Epithelial cell of prostate (primary cell): Measurements from ENCODE around the gene SORCS2.

Source experiments
- DNase-seq: peaks from one replicate; pipeline ENCODE4 v3.0.0-alpha.2; 2011; ENCODE audit warnings: low read depth, low spot score
- H3K27ac ChIP-seq: fragments of 450-650 bp; 2 replicates; pipeline ENCODE4 v1.5.1; 2017; ENCODE audit warnings: mild to moderate bottlenecking

The SORCS2 gene

DNA sequence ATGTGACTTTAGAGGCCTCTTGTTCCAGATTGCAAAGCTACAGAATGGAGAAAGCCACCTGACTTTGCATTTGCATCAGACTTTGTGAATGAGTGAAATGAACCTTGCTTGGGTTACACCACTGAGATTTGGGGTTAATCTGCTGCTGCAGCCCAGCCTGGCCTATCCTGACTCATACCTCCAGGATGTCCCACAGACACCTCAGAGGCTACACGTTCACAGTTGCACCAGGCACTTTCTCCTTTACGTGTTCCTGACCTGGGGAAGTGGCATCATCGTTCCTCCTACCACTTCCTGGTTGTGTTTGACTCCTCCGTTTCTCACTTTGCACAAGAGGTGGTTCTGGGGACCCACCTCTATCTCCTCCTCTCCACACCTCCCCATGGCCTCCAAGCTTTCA, 9.2 kb upstream of the SORCS2 start:
- DNase-seq = no peak
- H3K27ac ChIP-seq = no peak overlapping the region

DNA sequence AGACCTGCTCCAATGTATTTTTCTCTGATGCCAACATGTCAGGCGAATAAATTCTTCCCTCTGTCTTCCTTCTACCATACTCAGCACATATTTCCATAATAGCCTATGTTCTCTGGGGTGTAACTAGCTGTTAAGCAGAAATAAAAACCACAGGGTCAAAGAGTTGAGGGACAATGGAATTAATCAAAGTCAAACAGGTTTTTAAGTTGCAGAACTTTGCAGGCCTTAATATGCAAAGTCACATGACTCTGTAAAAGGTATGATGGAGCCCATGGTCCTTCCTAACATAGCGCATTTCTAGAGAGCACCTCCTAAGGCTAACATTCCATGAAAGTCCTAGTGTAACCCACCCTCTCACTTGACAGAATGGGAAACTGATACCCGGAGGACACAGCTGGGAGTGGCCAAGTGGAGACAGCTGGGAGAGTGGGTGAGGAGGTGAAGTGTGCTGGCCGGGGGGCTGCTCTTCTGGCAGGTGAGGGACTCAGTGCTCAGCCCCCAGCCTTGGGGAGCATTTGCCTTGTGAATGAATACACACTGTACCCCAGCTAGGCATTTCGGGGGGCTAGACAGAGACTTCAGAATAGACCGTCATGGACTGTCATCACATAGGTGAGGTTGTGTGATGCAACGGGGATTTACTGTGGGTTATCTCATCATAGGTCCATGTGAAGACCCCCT, 8.4 kb upstream of the SORCS2 start:
- H3K27ac ChIP-seq = no peak overlapping the region
- DNase-seq = no peak

DNA sequence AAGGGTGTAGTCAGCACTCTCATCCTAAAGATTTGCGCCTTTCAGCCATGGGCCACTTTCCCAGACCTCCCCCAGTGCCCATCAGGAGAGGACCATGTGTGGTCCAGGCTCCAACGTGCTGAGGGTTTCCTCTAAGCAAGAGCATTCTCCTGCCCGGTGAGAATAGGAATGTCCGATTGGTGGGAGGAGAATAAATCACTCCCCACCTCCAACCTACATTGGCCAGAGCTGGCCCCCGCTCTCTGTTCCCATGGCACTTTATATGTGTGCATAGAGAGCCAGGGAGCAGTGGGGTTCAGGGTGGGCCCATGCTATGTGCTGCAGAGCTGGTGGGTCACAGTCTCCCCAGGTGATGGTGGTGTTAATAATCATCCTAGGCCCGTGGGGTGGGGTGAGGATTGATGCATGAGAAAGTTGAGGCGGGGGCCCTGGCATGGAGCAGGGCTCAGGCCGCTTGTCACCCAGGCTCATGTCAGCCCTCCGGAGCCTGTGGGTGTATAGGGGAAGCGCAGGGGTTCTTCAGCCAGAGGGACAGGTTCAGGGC, 6.8 kb upstream of the SORCS2 start:
- no peak for DNase-seq
- no peak overlapping the region for H3K27ac ChIP-seq

DNA sequence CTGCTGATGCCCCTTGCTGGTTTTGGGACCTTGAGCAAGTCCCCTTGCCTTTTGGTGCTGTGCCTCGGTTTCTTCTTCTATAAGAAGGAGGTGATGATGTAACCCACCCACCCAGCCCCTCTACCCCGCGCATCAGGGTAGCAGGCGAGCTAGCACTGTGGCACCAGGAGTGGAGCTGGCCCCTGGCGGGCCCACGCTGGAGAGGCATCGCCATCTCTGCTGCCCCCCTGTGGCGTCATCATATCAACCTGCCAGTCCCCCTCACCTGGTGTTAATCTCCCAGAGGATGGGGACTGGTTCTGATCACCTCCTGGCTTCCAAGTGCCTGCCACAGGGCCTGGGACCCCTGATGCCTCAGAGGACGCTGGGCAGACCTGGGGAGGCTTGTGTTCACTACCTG, 6.3 kb upstream of the SORCS2 start:
- DNase-seq = no peak
- H3K27ac ChIP-seq = no peak overlapping the region

DNA sequence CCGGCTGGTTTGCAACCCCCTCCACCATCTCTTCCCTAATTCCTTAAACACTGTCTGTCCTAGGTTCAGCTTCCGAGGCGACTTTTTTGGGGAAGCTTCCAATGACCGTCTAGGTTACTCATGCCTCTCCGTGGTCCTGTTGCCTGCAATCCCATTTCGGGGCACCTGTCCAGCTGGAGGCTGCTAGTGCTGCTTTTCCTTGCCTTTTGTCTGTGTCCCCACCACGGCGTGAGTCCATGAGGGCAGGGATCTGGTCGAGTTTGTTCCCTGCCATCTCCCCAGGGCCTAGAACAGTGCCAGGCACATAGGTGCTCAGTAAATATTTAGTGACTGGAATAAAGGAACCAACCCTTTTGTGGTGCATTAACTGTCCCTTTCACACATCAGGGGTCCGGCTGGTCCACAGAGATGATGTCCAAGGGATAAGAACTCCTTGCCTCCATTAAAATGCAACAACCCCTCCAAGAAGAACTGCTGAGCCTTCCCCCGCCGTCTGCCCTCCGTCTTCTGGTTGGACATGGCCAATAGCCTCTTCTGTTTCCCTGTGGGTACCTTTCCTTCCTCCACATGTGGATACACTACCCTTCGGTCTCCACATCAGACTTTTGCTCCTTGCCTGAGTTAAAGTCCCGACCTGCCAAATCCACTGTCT, 5.7 kb upstream of the SORCS2 start:
- H3K27ac ChIP-seq = no peak overlapping the region
- DNase-seq = no peak

DNA sequence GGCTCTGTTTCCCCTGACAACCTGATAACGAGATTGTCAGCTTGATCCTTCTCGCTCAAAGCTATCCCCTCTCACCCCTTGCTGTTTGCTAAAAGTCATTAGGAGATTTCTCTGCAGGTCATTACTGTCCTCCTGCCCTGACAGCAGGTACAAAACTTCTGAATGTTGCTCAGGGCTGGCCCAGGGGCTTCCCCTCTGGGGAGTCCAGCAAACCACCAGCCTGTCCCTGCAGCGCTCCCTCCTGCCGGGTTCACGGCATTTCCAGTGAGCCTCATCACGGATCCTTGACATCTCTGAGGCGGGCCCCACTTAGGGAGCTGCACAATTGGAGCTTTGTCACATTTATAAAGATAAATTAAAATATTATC, 5.2 kb upstream of the SORCS2 start:
- DNase-seq = no peak
- H3K27ac ChIP-seq = no peak overlapping the region

DNA sequence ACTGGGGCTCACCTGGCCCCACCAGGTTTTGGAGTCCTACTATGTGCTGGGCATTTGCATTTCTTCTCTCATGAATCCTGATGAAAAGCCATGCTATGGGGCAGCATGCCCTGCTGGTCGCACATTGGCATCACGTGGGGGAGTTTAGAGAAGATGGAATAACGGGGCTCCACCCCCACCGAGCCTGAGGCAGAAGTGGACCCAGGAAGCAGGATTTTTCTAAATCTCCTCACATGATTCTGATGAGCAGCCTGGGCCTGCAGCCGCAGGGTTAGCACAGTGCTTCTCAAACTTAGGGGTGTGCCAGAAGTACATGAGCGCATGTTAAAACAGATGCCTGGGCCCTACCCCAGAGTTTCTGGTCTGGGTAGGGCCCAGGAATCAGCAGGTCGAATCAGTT, 4.6 kb upstream of the SORCS2 start:
- H3K27ac ChIP-seq = no peak overlapping the region
- DNase-seq = no peak

DNA sequence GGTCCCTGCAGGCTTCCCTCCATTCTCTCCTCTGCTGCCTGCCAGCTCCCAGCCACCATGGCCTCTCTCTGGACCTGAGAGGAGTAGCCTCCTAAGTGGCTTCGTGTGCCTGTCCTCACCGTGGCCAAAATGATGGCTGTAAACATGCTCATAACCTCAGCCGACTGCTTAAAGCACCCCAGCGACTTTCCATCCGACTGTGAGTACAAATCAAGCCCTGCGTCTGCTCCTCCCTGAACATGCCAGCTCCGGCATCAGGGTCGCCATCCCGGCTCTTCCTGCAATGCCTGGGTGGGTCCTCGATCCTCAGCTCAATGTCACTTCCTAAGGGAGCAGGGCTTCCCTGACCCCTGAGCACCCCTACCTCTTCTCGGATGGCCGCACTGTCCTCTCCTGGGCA, 3.3 kb upstream of the SORCS2 start:
- no peak for DNase-seq
- H3K27ac ChIP-seq = no peak overlapping the region

DNA sequence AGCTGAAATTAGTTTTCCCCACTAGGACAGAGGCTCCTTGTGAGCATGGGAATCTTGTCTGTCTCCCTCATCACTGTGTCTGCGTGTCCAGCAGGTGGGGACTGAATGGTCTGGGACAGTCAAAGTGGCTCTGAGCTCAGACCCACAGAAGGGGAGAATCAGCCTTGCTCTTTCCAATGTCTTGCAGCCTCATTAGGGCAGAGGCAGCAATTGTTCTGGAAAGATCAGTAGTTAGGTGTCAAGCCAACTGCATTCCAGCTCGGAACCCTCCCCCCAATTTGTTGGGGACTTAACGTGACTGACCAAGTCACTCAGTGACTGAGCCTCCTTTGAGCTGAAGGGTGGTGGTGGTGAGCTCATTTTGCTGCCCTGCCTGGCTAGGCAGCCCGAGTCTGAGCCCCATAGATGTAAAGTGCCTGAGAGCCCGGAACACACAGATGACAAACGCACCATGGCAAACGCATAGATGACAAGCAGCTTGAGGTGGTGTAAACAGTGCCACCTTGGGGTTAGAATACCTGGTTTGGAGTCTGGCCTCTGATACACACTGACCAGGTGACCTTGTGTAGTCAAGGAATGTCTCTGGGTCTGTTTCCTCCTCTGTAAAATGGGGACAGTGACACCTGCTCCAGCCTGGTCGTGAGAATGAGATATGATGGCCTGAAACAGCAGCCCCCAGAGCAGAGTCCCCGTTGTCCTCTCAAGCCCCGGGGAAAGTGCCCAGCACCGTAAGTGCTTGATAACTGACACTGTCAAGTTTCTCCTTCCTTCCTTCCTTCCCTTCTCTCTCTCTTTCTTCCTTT, 2.7 kb upstream of the SORCS2 start:
- no peak for DNase-seq
- H3K27ac ChIP-seq = no peak overlapping the region

DNA sequence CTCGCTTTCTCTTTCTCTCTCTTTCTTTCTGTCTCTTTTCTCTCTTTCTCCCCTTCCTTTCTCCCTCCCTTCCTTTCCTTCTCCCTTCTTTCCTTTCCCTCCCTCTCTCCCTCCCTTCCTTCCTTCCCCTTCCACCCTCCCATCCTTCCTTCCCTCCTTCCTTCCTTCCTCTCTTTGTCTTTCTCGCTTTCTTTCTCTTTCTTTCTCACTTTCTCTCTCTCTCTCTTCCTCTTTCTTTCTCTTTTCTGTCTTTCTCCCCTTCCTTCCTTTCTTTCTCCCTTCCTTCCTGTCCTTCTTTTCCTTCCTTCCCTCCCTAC, 2.1 kb upstream of the SORCS2 start:
- DNase-seq = no peak

DNA sequence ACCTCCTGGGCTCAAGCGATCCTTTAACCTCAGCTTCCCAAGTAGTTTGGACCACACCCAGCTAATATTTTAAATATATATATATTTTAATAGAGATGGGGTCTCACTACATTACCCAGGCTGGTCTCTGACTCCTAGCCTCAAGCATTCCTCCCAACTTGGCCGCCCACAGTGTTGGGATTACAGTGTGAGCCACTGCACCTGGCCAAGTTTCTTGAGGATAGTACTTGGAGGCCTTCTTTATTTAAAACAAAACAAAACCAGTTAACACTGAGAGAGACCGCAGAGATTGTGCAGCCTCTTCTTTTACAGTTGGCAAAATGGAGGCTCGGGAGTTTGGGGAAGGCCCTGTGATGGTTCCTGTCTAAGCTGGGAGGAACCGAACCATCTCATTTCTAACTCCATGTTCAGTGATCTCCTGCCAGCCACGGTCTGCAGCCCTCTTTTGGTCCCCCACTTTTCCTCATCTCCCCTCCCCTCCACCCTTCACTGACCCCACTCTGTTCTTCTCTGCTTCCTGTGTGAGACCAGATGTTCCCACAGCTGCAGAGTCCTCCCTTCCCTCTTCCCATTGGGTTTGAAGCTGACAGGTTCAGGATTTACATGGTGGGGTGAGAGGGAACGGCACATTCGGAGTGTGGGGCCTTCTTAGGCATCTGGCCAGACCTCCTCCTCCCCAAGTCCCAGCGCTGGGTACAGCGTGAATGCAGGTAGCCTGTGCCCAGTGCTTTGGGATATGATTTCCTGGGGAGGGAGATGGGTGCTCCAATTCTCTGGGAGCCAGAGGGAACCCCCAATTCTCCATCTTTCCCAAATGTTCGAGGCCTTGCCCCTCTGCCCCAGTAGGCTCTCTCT, 1.4 kb upstream of the SORCS2 start:
- DNase-seq = no peak
- H3K27ac ChIP-seq = no peak overlapping the region

More for the DNA sequence above, 2.1 kb upstream of the SORCS2 start:
- no peak overlapping the region for H3K27ac ChIP-seq

DNA sequence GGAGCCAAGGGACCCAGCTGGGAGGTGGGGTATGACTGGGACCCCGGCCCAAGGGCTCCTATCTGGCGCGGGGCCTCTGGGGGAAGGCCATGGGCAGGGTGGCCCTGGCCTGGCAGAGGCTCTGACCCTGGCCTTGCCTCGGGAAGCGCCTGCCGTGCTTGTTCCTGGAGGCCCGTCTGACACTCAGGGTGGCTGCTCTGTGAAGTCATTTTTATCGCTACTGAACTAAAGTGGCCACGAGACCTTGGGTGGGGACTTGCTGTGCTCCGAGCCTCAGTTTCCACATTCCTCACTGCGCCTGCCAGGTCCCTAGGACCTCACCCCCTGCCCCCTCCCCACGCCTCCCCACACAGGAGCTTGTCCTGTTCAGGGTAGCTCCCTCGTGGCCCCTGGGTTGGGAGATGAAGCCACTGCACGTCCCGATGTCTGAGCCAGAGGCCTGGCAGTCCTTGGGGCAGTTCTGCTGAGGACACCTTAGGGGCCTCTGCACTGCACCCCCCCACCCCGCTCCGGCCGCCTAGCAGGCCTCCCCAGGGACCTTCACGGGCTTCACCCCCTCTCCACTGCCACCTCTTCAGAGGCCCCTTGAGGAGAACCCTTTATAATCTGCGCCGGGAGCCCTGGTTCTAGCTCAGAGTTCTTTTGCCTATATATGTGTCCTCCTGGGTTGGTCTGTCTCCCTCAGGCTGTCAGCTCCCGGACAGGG, 639 bp upstream of the SORCS2 start:
- no peak for DNase-seq
- no peak overlapping the region for H3K27ac ChIP-seq

DNA sequence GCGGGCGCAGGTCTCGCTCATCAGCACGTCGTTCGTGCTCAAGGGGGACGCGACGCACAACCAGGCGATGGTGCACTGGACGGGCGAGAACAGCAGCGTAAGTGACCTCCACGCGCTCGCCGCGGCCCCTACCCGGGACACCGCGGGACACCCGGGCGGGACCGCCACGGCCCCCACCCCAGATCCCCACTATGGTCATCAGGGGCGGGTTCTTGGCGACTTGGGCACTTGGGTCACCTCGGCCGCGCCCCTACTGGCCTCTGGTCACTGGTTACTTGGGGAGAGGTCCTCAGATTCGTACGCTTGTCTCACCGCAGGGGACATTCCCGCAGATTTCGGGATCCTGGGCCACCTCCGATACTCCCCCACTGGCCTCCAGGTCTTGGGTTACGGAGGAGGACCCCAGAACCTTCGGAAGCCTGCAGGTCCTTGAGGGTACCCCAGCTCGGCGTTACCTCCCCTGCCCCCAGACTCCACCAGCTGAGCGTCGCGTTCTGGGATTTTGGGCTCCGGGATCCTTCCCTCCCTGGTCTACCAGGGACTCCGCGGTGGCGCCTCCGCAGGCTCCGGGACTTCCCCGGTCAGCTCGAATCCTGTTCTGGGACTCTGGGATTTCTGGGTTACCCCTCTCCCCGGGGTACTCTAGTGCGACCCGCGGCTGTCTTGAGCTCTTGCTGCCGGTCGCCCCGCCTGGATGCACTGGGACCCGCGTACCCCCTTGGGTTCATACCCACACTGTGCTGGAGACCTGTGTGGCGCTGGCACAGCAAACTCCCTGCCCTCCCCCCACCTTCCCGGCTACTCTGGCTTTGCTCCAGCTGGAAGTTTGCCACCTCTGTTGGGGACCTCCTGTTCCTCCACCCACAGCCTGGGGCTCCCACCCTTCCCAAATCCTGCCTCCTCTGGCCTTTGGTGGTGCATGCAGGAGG, 956 bp downstream of the SORCS2 start:
- H3K27ac ChIP-seq = no peak overlapping the region
- DNase-seq = no peak

DNA sequence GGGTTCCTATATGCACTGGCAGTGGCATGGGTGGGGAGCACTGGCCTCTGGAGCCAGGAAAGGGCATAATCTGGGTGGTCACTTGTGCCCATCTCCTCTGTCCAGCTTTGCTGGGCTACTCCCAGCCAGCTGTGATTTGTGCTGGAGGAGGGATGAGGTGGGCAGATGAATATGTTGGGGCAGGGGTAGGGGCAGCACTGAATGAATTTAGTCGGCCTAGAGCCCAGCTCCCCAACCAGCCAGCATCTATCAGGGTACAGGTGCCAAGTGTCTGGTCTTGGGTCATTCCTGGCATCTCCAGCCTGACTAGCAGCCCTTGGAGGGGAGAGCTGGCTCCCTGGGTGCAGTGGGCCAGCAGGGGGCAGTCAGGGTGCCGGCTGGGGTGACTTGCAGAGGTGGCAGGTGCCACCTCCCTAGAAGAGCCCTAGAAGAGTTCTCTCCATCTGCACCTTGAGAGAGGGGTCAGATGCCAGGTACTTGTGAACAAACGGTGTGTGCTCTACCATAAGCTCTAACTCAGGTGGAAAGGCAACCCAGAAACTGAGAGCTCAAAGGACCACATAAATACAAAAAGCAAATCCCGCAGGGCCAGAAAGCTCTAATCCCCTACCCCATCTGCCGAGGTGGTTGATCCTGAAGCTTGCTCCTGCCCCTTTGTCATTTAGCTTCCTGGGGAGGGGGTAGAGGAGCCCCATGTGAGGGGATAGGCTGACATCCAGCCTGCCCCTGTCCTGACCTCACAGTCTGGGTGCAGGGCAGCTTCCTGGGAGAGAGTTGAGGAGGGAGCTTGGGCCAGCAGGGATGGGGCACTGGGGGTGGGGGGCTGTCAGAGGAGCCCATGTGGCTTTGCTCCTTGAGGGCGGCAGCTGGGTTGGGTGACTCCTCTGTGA, 2.2 kb downstream of the SORCS2 start:
- no peak for DNase-seq
- H3K27ac ChIP-seq = no peak overlapping the region

DNA sequence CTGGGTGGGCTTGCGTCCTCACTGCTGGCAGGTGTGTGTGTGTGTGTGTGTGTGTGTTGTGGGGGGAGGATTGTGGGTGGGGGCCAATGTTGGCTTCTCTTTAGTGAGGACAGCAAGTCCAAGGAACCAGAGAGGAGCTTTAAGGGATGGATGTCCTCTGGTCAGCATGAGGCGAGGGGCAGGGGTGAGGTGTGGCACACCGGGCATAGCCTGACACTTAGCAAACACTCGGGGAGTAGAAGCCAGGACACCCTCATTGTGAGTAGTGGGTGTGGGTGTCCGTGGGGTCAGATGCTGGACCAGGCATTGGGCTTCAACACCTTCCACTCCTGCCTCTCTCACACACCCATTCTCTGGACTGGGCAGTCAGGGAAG, 2.8 kb downstream of the SORCS2 start:
- DNase-seq = no peak
- H3K27ac ChIP-seq = no peak overlapping the region

DNA sequence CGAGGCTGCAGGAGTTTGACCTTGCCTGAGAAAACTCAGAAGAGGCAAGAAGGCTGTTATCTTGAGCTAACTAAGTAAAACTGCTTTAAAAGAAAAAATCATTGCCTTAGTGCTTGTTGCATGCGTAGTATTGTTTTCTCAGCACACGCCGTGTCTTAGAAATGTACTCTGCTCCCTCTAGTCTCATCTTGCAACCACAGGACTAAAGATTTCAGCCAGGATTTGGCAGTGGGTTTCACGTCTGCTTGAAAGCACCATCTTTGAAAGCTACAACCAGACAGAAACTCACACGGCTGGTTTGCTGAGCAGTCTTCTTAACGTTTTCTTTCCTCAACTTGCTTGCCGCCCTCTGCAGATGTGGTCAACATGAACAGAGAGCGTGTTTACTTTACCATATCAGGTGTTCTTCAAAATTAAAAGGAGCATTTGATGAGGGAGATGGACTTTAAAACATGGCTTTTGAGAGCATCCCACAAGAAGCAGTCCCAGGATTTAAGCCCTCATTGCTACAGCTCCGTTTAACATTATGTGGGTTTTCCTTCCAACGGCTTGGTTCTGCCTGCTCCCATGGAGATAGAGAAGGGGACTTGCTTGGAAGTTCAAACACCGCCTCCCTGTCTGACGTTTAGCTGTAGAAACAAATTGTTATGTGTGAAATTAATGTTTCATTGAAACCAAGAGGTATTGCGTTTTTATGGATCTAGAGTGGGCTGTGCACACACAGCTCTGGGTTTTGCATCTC, 3.4 kb downstream of the SORCS2 start:
- DNase-seq = no peak
- H3K27ac ChIP-seq = peak overlapping the region; percentile 12

DNA sequence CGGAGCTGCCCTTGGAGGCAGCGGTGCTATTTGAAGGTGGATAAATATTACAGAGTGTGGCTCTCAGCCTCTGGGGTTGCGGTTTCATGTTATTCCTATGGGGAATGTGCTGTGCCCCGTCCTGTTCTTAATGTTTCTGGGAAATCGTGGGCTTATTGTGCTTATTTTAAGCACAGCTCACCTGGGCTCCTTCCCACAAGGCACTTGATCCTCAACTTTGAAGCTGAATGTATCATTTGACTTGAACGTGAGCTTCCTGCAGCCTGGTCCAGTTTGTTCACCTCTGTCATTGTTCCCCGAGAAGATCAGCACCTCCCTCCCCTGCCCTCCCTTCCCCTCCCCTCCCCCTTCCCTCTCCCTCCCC, 3.9 kb downstream of the SORCS2 start:
- DNase-seq = no peak
- H3K27ac ChIP-seq = peak overlapping the region; percentile 12
